GM12874 (cell line): Measurements from ENCODE around the gene PPP3R1.

Source experiments
- TF ChIP-seq, protein P1 (sequence below): IDR thresholded peaks from 2 replicates; pipeline ENCODE4 v1.5.1; 2011; ENCODE audit warnings: low read depth, mild to moderate bottlenecking, control low read depth, low read length, moderate library complexity; ENCODE audit not compliant: insufficient read depth

The PPP3R1 gene

DNA sequence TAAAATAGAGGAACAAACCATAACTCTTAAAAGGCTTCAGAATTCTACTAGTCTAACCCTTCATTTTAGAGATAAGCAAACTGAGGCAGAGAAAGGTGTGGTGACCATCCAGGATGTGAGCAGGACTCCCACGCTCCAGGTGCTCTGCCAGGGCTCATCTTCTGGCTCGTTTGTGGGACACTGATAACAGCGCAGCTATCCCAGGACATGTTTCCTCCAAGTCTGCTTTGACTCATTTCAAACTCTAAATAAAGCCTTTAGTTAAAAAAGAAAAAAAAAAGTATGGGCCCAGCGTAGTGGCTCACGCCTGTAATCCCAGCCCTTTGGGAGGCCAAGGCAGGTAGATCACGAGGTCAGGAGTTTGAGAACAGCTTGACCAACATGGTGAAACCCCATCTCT is 39.0 kb upstream of the PPP3R1 start:
- TF ChIP-seq, protein P1, sequence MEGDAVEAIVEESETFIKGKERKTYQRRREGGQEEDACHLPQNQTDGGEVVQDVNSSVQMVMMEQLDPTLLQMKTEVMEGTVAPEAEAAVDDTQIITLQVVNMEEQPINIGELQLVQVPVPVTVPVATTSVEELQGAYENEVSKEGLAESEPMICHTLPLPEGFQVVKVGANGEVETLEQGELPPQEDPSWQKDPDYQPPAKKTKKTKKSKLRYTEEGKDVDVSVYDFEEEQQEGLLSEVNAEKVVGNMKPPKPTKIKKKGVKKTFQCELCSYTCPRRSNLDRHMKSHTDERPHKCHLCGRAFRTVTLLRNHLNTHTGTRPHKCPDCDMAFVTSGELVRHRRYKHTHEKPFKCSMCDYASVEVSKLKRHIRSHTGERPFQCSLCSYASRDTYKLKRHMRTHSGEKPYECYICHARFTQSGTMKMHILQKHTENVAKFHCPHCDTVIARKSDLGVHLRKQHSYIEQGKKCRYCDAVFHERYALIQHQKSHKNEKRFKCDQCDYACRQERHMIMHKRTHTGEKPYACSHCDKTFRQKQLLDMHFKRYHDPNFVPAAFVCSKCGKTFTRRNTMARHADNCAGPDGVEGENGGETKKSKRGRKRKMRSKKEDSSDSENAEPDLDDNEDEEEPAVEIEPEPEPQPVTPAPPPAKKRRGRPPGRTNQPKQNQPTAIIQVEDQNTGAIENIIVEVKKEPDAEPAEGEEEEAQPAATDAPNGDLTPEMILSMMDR: no peak

DNA sequence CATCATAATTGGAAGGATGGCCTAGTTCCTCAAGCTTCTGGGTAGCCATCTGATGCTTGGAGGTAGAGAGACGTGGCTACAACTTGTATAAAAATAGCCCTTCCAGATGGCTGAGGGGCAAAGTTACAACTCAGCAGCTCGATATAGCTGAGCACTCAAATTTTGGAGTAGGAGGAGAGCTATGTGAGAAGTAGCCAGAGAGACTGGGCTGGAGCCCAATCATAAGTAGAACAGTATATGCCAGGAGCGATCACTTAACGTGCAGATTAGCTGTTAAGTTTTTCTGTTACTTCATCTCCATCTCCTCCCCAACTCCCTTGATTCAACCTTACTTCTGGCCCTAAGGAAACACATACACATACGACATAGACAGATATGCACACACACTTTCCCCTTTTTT is 38.6 kb upstream of the PPP3R1 start:
- TF ChIP-seq, protein P1: no peak

DNA sequence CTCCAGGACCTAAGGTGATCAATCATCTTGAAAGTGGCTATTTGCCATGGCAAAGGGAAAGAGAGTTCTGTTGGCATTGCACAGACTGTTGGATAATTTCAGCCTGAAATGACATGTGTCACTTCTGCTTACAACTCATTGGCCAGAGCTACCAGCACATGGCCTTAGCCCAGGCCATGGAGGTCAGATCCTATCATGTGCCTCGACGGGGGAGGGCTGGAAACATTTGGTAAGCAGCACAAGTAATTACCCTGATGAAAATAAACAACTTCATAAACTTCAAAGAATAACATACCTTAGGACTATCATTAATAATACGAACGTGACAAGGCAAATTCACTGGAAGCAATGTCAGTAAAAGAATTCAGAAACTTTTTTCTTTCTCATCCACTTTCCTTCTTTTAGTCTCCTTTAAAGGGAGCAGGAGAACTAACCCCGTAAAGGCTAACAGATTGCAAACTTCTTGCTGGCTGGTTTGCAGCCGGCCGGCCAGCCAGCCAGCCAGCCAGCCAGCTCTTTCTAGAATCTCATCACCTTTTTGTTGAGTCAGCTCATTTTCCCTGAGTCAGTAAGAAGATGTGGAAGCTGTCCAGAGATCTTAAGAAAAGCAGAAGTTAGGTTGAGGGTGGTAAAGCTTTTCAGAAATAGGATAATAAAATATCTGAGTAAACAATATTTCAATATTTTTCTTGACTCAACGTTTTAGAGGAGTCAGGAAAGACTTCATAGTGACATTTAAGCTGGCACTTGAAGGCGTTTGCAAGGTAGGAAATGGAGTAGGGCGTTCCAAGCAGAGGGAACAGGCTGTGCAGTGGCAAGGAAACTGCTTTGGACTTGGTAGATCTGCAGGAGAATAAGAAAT is 35.5 kb upstream of the PPP3R1 start:
- TF ChIP-seq, protein P1: no peak

DNA sequence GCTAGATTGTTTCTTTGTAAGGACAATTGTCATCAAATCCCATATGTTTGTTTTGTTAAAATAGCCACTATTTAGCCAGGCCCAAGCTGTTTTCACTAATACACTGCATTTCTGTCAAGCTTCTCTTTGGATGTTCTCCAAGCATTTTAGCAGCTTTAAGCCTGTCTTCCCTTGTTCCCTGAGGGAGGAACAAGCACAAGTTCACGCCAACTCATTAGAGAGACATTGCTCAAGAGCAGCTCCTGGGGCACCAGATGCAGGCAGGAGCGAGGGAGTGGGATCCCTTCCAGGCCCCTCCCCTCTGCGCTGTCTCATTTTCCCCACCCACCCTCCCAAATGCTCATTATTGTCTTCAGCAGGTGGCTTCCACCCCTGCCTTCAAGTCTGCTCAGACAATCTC is 32.6 kb upstream of the PPP3R1 start:
- TF ChIP-seq, protein P1: no peak

DNA sequence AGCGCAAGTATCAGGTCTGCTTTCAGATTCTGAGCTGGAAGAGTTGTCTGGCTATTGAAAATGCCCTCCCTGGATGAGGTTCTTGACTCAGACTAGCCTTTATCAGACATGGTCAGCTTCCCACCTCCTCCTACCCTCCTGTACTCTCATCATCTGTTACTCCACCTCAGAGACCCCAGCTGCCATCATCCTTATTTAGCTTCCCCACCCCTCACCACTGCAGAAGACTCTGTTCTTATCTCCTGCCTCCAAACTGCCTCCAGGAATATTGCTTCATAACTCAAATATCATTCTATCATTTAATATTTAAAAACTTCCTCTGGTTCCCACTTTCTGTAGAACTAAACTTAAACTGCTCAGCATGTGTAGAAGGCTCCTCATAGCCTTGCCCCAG is 31.1 kb upstream of the PPP3R1 start:
- TF ChIP-seq, protein P1: no peak

DNA sequence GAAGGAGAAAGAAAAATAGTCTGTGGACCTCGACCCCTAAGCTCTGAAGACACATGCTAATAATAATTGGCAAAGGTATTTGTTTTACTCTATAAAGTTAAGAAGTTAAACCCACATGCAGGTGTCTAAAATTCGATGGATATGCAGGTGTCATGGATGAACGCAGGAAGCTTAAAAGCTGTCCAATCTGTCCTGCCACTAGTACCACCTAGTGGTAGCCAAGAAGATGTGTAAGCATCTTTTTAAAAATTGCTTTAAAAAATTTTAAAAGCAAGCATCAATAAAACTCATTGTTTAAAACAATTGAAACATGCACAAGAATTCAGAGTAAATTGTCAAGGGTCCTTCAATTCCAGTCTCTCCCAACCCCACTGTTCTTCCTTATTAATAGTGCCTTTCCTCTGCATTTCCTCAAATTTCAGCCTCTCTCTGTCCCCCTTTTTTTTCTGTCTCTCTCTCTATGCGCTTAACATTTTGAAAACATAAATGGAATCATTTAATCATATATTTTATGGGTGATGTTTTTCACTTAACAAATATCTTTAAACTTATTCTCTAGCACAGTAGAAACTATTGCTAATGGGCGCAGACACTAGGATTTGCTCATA is 30.6 kb upstream of the PPP3R1 start:
- TF ChIP-seq, protein P1: peak; percentile 67

DNA sequence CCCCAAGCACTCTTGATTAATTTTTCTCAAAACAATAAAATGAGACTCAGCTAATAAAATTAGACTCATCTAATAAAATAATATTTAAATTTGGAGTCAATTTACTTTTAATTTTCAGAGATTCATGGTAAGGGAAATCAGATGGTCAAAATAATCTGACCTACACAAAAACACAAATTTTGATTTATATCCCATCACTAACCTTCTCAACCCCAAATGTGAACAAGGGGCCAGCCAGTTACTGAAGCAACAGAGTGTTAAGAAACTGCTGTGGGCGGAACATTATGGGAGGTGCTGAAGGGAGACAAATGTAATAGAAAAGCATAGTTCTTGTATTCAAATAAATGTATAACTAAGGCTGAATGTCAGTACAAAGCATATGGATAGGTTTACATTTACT is 28.5 kb upstream of the PPP3R1 start:
- TF ChIP-seq, protein P1: no peak
